ENCODE data around the gene HPD.

The HPD gene

DNA sequence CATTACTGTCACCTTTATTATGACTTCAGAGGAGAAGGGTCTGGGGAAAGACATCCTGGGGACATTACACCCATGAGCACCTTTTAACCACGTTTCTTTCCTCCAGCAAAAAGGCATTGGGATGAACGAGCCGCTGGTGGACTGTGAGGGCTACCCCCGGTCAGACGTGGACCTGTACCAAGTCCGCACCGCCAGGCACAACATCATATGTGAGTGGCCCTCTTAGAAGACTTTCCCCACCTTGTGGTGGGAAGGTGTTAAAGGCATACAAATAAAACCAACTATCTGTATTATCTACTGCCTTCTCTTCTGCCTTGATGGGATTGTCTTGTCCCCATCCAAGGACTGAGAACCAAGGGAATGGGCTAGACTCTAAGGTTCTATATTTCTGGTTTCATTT, 36.0 kb upstream of the HPD start:
- no peak for TF ChIP-seq POLR2A (IDR thresholded peaks at IDR 0.05; ENCODE audit: extremely low read depth, insufficient read length)
- TF ChIP-seq, protein P1, sequence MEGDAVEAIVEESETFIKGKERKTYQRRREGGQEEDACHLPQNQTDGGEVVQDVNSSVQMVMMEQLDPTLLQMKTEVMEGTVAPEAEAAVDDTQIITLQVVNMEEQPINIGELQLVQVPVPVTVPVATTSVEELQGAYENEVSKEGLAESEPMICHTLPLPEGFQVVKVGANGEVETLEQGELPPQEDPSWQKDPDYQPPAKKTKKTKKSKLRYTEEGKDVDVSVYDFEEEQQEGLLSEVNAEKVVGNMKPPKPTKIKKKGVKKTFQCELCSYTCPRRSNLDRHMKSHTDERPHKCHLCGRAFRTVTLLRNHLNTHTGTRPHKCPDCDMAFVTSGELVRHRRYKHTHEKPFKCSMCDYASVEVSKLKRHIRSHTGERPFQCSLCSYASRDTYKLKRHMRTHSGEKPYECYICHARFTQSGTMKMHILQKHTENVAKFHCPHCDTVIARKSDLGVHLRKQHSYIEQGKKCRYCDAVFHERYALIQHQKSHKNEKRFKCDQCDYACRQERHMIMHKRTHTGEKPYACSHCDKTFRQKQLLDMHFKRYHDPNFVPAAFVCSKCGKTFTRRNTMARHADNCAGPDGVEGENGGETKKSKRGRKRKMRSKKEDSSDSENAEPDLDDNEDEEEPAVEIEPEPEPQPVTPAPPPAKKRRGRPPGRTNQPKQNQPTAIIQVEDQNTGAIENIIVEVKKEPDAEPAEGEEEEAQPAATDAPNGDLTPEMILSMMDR (IDR thresholded peaks at IDR 0.05; ENCODE audit: low read depth, low read length), result peak; percentile 19
- DNase-seq (ENCODE audit: low read depth), result peak; percentile 50
- H3K4me3 ChIP-seq (ENCODE audit: low read depth, low read length), result no peak overlapping the region

DNA sequence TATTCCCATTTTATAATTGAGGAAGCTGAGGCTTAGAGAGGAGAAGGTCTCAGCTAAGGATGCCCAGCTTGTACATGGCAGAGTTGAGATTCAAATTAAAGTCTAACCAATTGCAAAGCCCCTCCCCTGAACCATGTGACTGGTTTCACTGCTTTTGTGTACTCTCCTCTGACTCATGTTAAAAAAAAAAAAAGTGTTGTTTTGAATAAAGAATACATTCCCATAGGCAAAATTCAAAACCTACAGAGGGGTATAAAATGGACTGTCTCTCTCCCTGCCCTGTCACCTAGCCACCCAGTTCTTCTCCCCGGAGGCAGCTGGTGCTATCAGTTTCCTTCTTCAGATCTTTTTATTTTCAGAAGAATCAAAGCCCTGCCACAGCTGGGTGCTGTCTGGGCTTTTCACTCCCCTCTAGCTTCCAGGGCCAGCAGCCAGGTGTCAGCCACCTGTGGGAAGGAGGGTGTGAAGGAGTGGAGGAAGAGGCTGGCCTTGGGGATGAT, 35.4 kb upstream of the HPD start:
- H3K4me3 ChIP-seq (ENCODE audit: low read depth, low read length), result no peak overlapping the region
- no peak for DNase-seq (ENCODE audit: low read depth)
- TF ChIP-seq POLR2A (IDR thresholded peaks at IDR 0.05; ENCODE audit: extremely low read depth, insufficient read length) (no peak), MYC (IDR thresholded peaks at IDR 0.05; ENCODE audit: low read depth, low read length) (no peak)
- TF ChIP-seq, protein P1 (IDR thresholded peaks at IDR 0.05; ENCODE audit: low read depth, low read length), result no peak
- TF ChIP-seq, protein P2, sequence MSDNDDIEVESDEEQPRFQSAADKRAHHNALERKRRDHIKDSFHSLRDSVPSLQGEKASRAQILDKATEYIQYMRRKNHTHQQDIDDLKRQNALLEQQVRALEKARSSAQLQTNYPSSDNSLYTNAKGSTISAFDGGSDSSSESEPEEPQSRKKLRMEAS (IDR thresholded peaks at IDR 0.05; ENCODE audit: low read depth, low read length), result no peak

DNA sequence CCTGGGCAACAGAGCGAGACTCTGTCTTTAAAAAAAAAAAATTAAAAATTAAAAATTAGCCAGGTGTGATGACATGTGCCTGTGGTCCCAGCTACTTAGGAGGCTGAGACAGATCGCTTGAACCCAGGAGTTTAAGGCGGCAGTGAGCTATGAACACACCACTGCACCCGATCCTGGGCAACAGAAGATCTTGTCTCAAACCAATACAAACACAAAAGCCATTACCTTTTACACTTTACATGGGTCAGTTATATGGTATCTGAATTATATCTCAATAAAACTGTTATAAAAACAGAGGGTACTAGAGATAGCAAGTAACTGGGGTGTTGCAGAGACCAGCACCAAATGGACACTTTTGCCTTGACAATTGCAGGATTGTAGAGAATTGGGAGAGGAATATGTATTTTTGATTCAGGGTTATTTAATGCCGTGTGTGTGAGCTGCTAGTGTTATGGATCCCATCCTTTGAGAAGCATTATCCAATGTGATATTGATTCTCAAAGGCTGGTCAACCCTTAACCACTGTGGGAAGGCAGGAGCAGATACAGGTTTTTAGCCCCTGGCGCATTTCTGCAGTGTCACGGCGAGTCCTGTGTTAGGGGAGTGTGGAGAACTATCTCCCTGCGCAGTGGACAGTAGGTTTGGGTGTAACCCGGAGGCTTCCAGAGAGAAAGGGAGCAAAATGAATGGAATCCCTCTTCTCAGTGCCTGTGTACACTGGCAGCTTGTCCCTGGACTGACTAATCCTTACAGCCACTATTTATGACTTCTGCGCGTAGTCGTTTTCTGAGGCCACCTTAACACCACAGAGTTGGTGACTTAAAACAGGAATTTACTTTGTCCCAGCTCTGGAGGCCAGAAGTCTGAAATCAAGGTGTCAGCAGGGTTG, 34.3 kb upstream of the HPD start:
- TF ChIP-seq MYC (IDR thresholded peaks at IDR 0.05; ENCODE audit: low read depth, low read length), result no peak
- TF ChIP-seq, protein P2 (IDR thresholded peaks at IDR 0.05; ENCODE audit: low read depth, low read length), result no peak
- TF ChIP-seq POLR2A (IDR thresholded peaks at IDR 0.05; ENCODE audit: extremely low read depth, insufficient read length), result no peak
- TF ChIP-seq, protein P1 (IDR thresholded peaks at IDR 0.05; ENCODE audit: low read depth, low read length), result no peak
- no peak overlapping the region for H3K4me3 ChIP-seq (ENCODE audit: low read depth, low read length)
- no peak for DNase-seq (ENCODE audit: low read depth)

DNA sequence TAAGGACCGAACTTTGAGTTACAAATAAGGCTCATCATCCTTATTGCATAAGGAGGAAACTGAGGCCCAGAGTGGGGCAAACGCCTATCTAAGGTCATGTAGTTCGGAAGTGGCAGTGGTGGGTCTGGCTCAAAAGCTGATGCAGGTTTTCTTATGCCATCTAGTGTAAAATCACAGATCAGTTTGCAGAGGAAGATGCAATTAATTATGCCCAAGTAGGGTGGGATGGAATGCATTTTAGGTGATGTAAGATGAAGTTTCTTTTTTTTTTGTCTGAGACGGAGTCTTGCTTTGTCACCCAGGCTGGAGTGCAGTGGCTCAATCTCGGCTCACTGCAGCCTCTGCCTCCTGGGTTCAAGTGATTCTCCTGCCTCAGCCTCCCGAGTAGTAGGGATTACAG, 31.0 kb upstream of the HPD start:
- peak; percentile 27 for DNase-seq (ENCODE audit: low read depth)

DNA sequence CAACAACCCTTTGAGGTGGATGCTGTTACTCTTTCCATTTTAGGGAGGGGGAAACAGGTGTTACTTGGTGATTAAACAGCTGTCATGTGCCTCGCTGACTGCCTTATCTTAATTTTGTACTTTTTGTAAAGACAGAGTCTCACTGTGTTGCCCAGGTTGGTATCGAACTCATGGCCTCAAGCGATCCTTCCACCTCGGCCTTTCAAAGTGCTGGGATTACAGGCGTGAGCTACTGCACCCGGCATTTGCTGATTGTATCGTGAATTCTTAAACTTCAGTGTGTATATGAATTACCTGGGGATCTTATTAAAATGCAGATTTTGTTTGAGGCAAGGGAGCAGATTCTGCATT, 30.6 kb upstream of the HPD start:
- no peak for TF ChIP-seq POLR2A (IDR thresholded peaks at IDR 0.05; ENCODE audit: extremely low read depth, insufficient read length)
- TF ChIP-seq, protein P2 (IDR thresholded peaks at IDR 0.05; ENCODE audit: low read depth, low read length), result no peak
- TF ChIP-seq MYC (IDR thresholded peaks at IDR 0.05; ENCODE audit: low read depth, low read length), result no peak
- TF ChIP-seq, protein P1 (IDR thresholded peaks at IDR 0.05; ENCODE audit: low read depth, low read length), result no peak
- no peak for DNase-seq (ENCODE audit: low read depth)
- peak overlapping the region; percentile 92 for H3K4me3 ChIP-seq (ENCODE audit: low read depth, low read length)

More for the DNA sequence above, 31.0 kb upstream of the HPD start:
- H3K4me3 ChIP-seq (ENCODE audit: low read depth, low read length), result peak overlapping the region; percentile 92

DNA sequence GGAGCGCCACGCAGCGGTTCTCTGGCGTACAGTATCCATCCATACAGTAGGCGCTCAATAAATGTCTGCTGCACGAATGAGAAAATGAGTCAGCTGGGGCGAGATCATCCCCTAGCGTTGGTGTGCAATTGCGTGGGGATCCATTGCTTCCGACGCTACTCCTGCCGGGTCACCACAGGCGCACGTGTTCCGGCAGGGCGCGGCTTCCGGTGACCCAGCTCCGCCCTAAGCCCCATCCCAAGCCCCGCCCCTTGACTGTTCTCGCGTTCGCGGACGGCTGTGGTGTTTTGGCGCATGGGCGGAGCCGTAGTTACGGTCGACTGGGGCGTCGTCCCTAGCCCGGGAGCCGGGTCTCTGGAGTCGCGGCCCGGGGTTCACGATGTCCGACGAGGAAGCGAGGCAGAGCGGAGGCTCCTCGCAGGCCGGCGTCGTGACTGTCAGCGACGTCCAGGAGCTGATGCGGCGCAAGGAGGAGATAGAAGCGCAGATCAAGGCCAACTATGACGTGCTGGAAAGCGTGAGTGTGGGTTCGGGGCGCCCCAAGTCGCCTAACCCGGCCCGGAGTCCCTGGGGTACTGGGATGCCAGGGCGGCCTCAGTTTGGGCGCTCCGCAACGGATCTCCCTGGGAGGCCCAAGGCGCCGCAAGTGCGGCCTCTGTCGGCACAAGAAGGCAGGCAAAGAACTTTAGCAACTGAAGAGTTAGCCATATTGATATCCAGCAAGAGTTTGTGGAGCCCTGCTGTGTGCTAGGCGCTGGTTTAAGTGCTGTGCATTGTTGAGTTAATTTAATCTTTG, 30.0 kb upstream of the HPD start, which contains the start of gene PSMD9:
PSMD9 (plus strand) TSS at position 313 of the 796 bp plus-strand sequence; CDS start at position 380, 67 bp downstream.
- TF ChIP-seq MYC (IDR thresholded peaks at IDR 0.05; ENCODE audit: low read depth, low read length) (peak; percentile 100), POLR2A (IDR thresholded peaks at IDR 0.05; ENCODE audit: extremely low read depth, insufficient read length) (peak; percentile 81)
- TF ChIP-seq, protein P2 (IDR thresholded peaks at IDR 0.05; ENCODE audit: low read depth, low read length), result peak; percentile 100
- TF ChIP-seq, protein P1 (IDR thresholded peaks at IDR 0.05; ENCODE audit: low read depth, low read length), result peak; percentile 93
- peak within 1 kb of the TSS; percentile 92 for H3K4me3 ChIP-seq (ENCODE audit: low read depth, low read length)
- DNase-seq (ENCODE audit: low read depth), result peak; percentile 100
